Skeletal muscle satellite cell (primary cell): ENCODE measurements around the gene RNF220.

Experiments used
- H3K27me3 ChIP-seq: 2 replicates; pipeline ENCODE4 v1.7.0; 2013; ENCODE audit warnings: low read length; ENCODE audit not compliant: control insufficient read depth, insufficient read depth
- H3K36me3 ChIP-seq: 2 replicates; pipeline ENCODE4 v1.7.0; 2013; ENCODE audit warnings: mild to moderate bottlenecking, control low read depth, low read length; ENCODE audit not compliant: insufficient read depth
- H3K4me1 ChIP-seq: 2 replicates; pipeline ENCODE4 v1.7.0; 2013; ENCODE audit warnings: low read length; ENCODE audit not compliant: control insufficient read depth, insufficient read depth
- H3K4me2 ChIP-seq: 2 replicates; pipeline ENCODE4 v1.7.0; 2013; ENCODE audit warnings: mild to moderate bottlenecking, low read length
- H3K4me3 ChIP-seq: 2 replicates; pipeline ENCODE4 v1.7.0; 2013; ENCODE audit warnings: low read length
- H3K9ac ChIP-seq: 2 replicates; pipeline ENCODE4 v1.7.0; 2013; ENCODE audit warnings: mild to moderate bottlenecking, low read depth, low read length, moderate library complexity
- H3K9me3 ChIP-seq: replicated peaks from 2 replicates; pipeline ENCODE4 v1.7.0; 2013; ENCODE audit warnings: mild to moderate bottlenecking, control low read depth, low read length

Gene RNF220

GRCh38 chr1:44677201-44677766 lies 272.2 kb downstream of the RNF220 start:
- Histone ChIP-seq H3K9ac (no peak overlapping the region), H3K36me3 (no peaks in the 10 kb centered on the region), H3K27me3 (no peaks in the 10 kb centered on the region), H3K4me3 (no peak overlapping the region), H3K9me3 (no peaks in the 10 kb centered on the region), H3K4me1 (peaks cover 34% of the 10 kb centered on the region), H3K4me2 (no peak overlapping the region)

GRCh38 chr1:44678120-44678519 lies 273.1 kb downstream of the RNF220 start:
- Histone ChIP-seq H3K4me3 (no peak overlapping the region), H3K9ac (no peak overlapping the region), H3K27me3 (no peaks in the 10 kb centered on the region), H3K36me3 (no peaks in the 10 kb centered on the region), H3K9me3 (no peaks in the 10 kb centered on the region), H3K4me1 (peaks cover 25% of the 10 kb centered on the region), H3K4me2 (no peak overlapping the region)

DNA sequence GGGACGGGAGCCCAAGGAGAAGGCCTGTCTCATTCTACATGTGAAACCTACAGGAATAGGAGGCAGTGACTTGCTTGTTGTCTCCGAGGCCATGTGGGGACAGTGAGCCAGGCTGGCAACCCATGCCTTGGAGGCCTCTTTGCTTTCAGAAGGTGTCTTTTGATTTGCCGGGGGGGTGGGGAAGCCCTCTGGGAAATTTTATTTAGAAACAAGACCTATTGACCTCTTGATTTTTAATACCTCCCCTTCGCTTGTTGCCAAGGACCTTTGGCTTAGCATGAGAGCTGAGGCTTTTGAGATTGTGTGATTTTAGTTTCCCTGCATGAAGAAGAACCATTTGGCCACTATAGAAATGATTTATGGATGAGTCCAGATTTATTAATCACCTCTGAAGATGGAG lies 273.6 kb downstream of the RNF220 start:
- no peak overlapping the region for H3K9ac ChIP-seq
- H3K36me3 ChIP-seq: no peaks in the 10 kb centered on the region
- no peaks in the 10 kb centered on the region for H3K27me3 ChIP-seq
- peaks cover 20% of the 10 kb centered on the region for H3K4me1 ChIP-seq
- H3K4me3 ChIP-seq: no peak overlapping the region
- no peaks in the 10 kb centered on the region for H3K9me3 ChIP-seq
- H3K4me2 ChIP-seq: no peak overlapping the region

- Histone ChIP-seq H3K36me3 (no peaks in the 10 kb centered on the region), H3K9me3 (no peaks in the 10 kb centered on the region), H3K27me3 (no peaks in the 10 kb centered on the region), H3K4me2 (no peak overlapping the region), H3K9ac (no peak overlapping the region), H3K4me3 (no peak overlapping the region), H3K4me1 (peaks cover 18% of the 10 kb centered on the region)
These were observed 274.4 kb downstream of the RNF220 start for GRCh38 chr1:44679468-44679867.

DNA sequence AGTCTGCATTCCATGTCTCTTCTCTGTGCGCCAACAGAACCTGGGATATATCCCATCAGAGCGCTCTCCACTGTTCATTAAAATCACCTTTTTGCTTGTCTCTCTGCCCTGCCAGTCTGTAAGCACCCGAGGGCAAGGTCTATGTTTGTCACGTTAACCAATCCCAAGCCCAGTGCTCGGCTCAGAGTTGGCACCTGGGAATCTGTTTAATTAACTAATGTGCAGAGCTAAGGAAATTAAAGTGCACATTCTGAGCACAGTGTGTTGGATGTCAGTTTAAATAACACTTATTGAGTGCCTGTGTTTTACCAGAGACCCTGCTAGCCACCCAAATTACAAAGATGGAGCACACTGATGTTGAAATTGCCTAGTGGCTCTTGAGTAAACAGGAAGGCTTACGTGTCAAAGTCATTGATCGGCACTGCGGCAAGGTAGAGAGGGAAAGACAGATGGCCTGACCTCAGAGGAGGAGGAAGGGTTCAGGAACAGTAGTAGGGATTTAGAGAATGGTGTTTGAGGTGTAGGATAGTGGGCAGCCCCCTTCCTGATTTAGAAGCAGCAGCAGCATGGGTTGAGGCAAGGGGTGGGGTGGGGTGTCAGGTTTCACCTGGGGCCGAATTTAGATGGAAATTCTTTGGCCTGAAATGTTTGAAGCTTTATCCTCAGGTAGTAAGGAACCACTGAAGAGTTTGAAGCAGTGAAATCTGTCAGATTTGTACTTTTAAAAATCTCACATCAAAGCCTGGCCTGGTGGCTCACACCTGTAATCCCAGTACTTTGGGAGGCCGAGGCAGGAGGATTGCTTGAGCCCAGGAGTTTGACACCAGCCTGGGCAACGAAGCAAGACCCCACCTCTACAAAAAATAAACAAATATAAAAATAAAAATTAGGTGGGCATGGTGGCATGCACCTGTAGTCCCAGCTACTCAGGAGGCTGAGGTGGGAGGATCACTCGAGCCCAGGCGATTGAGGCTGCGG lies 277.1 kb downstream of the RNF220 start:
- Histone ChIP-seq H3K27me3 (no peaks in the 10 kb centered on the region), H3K9ac (no peak overlapping the region), H3K4me1 (no peaks in the 10 kb centered on the region), H3K4me2 (no peak overlapping the region), H3K9me3 (no peaks in the 10 kb centered on the region), H3K4me3 (no peak overlapping the region), H3K36me3 (no peaks in the 10 kb centered on the region)

DNA sequence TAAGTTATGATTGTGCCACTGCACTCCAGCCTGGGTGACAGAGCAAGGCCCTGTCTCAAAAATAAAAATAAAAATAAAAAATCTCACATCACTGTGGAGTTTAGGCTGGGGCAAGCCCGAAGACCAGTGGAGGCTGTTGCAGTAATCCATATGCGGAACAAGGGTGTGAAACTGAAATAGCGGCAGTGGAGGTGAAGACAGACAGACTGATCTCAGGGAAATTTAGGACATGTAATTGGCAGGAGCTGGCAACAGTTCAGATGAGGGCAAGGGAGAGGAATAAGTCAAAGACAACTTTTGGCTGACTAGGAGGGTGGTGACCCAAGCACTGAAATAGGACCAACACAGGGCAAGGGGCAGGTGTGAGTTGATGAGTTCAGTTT lies 277.8 kb downstream of the RNF220 start:
- Histone ChIP-seq H3K9ac (no peak overlapping the region), H3K27me3 (peaks cover under 1% of the 10 kb centered on the region), H3K4me1 (no peaks in the 10 kb centered on the region), H3K36me3 (no peaks in the 10 kb centered on the region), H3K4me2 (no peak overlapping the region), H3K9me3 (no peaks in the 10 kb centered on the region), H3K4me3 (no peak overlapping the region)

GRCh38 chr1:44684525-44684924 lies 279.5 kb downstream of the RNF220 start:
- Histone ChIP-seq H3K9me3 (no peaks in the 10 kb centered on the region), H3K36me3 (no peaks in the 10 kb centered on the region), H3K9ac (no peak overlapping the region), H3K27me3 (peaks cover 6% of the 10 kb centered on the region), H3K4me1 (no peaks in the 10 kb centered on the region), H3K4me3 (no peak overlapping the region), H3K4me2 (no peak overlapping the region)

GRCh38 chr1:44685218-44685617 lies 280.2 kb downstream of the RNF220 start:
- Histone ChIP-seq H3K4me1 (no peaks in the 10 kb centered on the region), H3K9ac (no peak overlapping the region), H3K9me3 (no peaks in the 10 kb centered on the region), H3K36me3 (no peaks in the 10 kb centered on the region), H3K4me3 (no peak overlapping the region), H3K27me3 (peaks cover 6% of the 10 kb centered on the region), H3K4me2 (no peak overlapping the region)

DNA sequence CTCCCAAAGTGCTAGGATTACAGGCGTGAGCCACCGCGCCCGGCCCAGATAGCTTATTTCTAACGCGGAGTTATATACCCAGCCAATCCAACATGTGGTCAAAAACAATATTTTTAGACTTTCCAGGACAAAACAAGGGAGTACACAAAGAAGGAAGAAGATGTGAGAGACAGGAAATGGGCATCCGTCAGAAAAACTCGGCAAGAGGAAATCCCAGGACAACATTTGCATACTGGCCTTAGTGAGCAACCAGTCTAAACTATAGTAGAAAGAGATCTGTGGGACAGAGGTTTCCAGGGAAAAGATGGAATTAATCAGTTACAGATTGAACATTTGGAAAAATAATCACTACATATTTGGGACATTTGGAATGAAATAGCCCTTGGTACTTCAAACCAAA lies 280.8 kb downstream of the RNF220 start:
- Histone ChIP-seq H3K9ac (no peak overlapping the region), H3K4me2 (no peak overlapping the region), H3K27me3 (peaks cover 6% of the 10 kb centered on the region), H3K36me3 (no peaks in the 10 kb centered on the region), H3K4me1 (no peaks in the 10 kb centered on the region), H3K9me3 (no peaks in the 10 kb centered on the region), H3K4me3 (no peak overlapping the region)

DNA sequence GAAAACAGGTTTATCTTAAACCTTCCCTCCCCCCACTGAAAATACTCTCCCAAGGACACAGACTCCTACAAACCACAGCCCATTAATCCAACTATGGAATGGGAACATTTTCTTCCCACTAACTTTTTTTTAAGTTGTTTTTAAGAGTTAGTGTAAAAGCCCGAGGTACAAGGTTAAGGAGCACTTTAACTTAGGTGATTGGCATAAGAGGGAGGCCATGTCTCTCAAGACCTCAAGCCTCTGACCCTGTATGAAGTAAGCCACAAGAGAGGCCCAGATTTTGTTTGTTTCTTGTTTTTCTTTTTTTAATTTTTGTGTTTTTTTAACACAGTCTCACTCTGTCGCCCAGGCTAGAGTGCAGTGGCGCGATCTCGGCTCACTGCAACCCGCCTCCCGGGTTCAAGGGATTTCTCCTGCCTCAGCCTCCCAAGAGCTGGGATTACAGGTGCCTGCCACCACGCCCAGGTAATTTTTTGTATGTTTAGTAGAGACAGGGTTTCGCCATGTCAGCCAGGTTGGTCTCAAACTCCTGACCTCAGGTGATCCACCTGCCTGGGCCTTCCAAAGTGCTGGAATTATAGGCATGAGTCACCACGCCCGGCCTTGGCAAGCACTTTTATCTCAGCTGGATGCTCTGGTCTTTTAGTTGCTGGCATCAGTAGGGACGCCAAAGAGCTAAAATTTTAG lies 283.8 kb downstream of the RNF220 start:
- Histone ChIP-seq H3K4me2 (no peak overlapping the region), H3K9ac (no peak overlapping the region), H3K9me3 (no peaks in the 10 kb centered on the region), H3K27me3 (peaks cover 15% of the 10 kb centered on the region), H3K4me1 (no peaks in the 10 kb centered on the region), H3K4me3 (no peak overlapping the region), H3K36me3 (no peaks in the 10 kb centered on the region)

DNA sequence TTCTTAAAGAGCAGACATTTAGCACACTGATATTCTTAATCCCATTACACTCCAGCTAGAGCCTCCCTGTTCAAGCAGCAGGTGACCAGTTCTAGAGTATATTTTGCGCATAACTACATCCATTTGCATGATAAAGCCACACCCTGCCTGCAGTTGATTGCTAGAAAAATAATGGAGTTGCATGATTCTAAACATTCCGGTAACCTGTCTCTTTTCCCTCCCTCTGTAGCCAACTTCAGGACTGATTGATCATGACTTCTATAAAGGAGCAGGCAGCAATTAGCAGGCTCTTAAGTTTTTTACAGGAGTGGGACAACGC lies 284.4 kb downstream of the RNF220 start:
- Histone ChIP-seq H3K36me3 (no peaks in the 10 kb centered on the region), H3K4me1 (no peaks in the 10 kb centered on the region), H3K9ac (no peak overlapping the region), H3K27me3 (peaks cover 15% of the 10 kb centered on the region), H3K4me2 (no peak overlapping the region), H3K9me3 (no peaks in the 10 kb centered on the region), H3K4me3 (no peak overlapping the region)
